Kidney (tissue), 14 donors: ENCODE measurements around the gene C10orf90. TPM values are rescaled to one million over a fixed set of nuclear protein-coding genes. Genes with fewer than 3 reads are reported as not detected.

Source experiments
- DNase-seq, 5 donors: peaks; one replicate each; pipeline ENCODE4 v3.0.0-alpha.2; 2013 to 2020
- FAIRE-seq: peaks from 2 replicates; lab custom pipeline; 2012; peaks lifted over from hg19 to GRCh38; lab: Jason Lieb, UNC
- H3K27ac ChIP-seq, 2 donors: one replicate each; pipeline ENCODE4 v1.7.0; 2013; ENCODE audit warnings: low read depth in 2 of 2, low read length in 2 of 2, inconsistent platforms in 1 of 2
- H3K27me3 ChIP-seq: one replicate; pipeline ENCODE4 v1.7.1; 2013; ENCODE audit warnings: low read length, inconsistent platforms; ENCODE audit not compliant: control insufficient read depth, insufficient read depth
- H3K36me3 ChIP-seq, 3 donors: one replicate each; pipeline versions ENCODE4 v1.7.0 to v1.7.1; 2013; ENCODE audit warnings: low read length in 3 of 3, control low read depth in 1 of 3, inconsistent platforms in 1 of 3; ENCODE audit not compliant: insufficient read depth in 3 of 3, control insufficient read depth in 2 of 3
- H3K4me1 ChIP-seq, 3 donors: one replicate each; pipeline versions ENCODE4 v1.7.0 to v1.7.1; 2013; ENCODE audit warnings: low read length in 3 of 3, inconsistent platforms in 1 of 3, low read depth in 1 of 3; ENCODE audit not compliant: control insufficient read depth in 2 of 3, insufficient read depth in 2 of 3
- H3K4me3 ChIP-seq, 3 donors: one replicate each; pipeline versions ENCODE4 v1.7.0 to v1.8.1; 2013; ENCODE audit warnings: low read length in 3 of 3, control low read depth in 1 of 3, inconsistent platforms in 1 of 3
- H3K9ac ChIP-seq, 3 donors: one replicate each; pipeline versions ENCODE4 v1.7.0 to v1.7.1; 2013; ENCODE audit warnings: low read length in 3 of 3, control low read depth in 1 of 3, inconsistent platforms in 1 of 3
- H3K9me3 ChIP-seq, 3 donors: one replicate each; pipeline versions ENCODE4 v1.7.0 to v1.7.1; 2013; ENCODE audit warnings: low read length in 3 of 3, control low read depth in 1 of 3, inconsistent platforms in 1 of 3; ENCODE audit not compliant: control insufficient read depth in 2 of 3, insufficient read depth in 1 of 3
- CTCF ChIP-seq: IDR thresholded peaks from 3 replicates; pipeline ENCODE4 v1.5.1; 2012; ENCODE audit warnings: mild to moderate bottlenecking, moderate library complexity, borderline replicate concordance; ENCODE audit not compliant: insufficient read depth; ENCODE audit errors: extremely low read depth
- intact Hi-C: fragments of 100-400 bp; cut with DNase I; formaldehyde crosslinking; loops from one replicate; pipeline ENCODE4 v1.11.1; 2022
- polyA plus RNA-seq: library from polyadenylated mRNA; stranded (reverse); fragments of 350-450 nt; fragmentation: Illumina TruSeq; extraction: RNeasy Lipid Tissue Mini Kit (QIAGEN cat#74804); gene quantifications from one replicate; pipeline ENCODE4 v1.2.3, GENCODE V29; 2014; ENCODE audit warnings: low read depth, low replicate concordance; ENCODE audit not compliant: insufficient read depth
- total RNA-seq: library from RNA; stranded (reverse); fragmentation: NEBNext Ultra II Directional; extraction: Animal tissue kit (Norgen Biotek cat#: 25700); gene quantifications from one replicate; pipeline ENCODE4 v1.2.1, GENCODE V29; 2021
- donor health status: control.
- donor health status: control.
- donor health status: control.
- donor health status: control.
- donor health status: control.
- donor health status: DM: yes; HTN: yes; CAD: no.
- donor health status: Normal renal cell carcinoma (clear cell type).

C10orf90 gene
- total and polyA plus RNA-seq, 2 donors from 2014 or later, result 0.30 TPM; not detected in 1

- Histone ChIP-seq H3K36me3 (no peaks in the 10 kb centered on the region), H3K9me3 (peaks cover 0 to 4% (median 0%) of the 10 kb centered on the region in 3 donors), H3K27me3 (no peaks in the 10 kb centered on the region), H3K4me3 (no peak overlapping the region), H3K27ac (no peak overlapping the region), H3K9ac (no peak overlapping the region), H3K4me1 (no peaks in the 10 kb centered on the region)
- DNase-seq (no peak), FAIRE-seq (no peak)
- intact Hi-C loops, result no loop called here
- TF ChIP-seq CTCF, result no peak
Observed at GRCh38 chr10:126712681-126713080, 42.2 kb upstream of the C10orf90 start.

GRCh38 chr10:126705951-126706565, 35.6 kb upstream of the C10orf90 start:
- no peaks in the 10 kb centered on the region for H3K4me1 ChIP-seq
- peaks cover 0 to 3% (median 0%) of the 10 kb centered on the region in 3 donors for H3K9me3 ChIP-seq
- TF ChIP-seq CTCF, result no peak
- H3K27me3 ChIP-seq, result no peaks in the 10 kb centered on the region
- H3K4me3 ChIP-seq, result no peak overlapping the region
- intact Hi-C loops, result no loop called here
- H3K27ac ChIP-seq, result no peak overlapping the region
- DNase-seq (no peak), FAIRE-seq (no peak)
- H3K9ac ChIP-seq, result no peak overlapping the region
- no peaks in the 10 kb centered on the region for H3K36me3 ChIP-seq

- H3K9ac ChIP-seq, result no peak overlapping the region
- FAIRE-seq (no peak), DNase-seq (no peak)
- H3K27me3 ChIP-seq, result no peaks in the 10 kb centered on the region
- no peak for TF ChIP-seq CTCF
- no peak overlapping the region for H3K4me3 ChIP-seq
- intact Hi-C loops, result no loop called here
- H3K9me3 ChIP-seq, result no peaks in the 10 kb centered on the region
- H3K27ac ChIP-seq, result no peak overlapping the region
- no peaks in the 10 kb centered on the region for H3K36me3 ChIP-seq
- no peaks in the 10 kb centered on the region for H3K4me1 ChIP-seq
Observed at GRCh38 chr10:126705131-126705530, 34.6 kb upstream of the C10orf90 start.

- Histone ChIP-seq H3K4me3 (no peak overlapping the region), H3K4me1 (no peaks in the 10 kb centered on the region), H3K9me3 (no peaks in the 10 kb centered on the region), H3K9ac (no peak overlapping the region), H3K27ac (no peak overlapping the region), H3K36me3 (no peaks in the 10 kb centered on the region), H3K27me3 (no peaks in the 10 kb centered on the region)
- TF ChIP-seq CTCF, result no peak
- DNase-seq, result no peak
- FAIRE-seq, result no peak
- intact Hi-C loops, result no loop called here
Observed at GRCh38 chr10:126704649-126705048, 34.2 kb upstream of the C10orf90 start.
